GM12878 (cell line): ENCODE data around the gene RHBDF2. TPM values are rescaled to one million over a fixed set of nuclear protein-coding genes. Genes with fewer than 3 reads are reported as not detected.

ENCODE experiments used
- ATAC-seq: fragments of 200-7000 bp; cut with Tn5 transposase; 3 replicates; pipeline ENCODE4 v1.9.1; 2020; ENCODE audit warnings: mild to moderate bottlenecking, moderate library complexity
- BruUV-seq: library from RNA; stranded (reverse); fragments of 400-500 nt; replicated peaks from 2 replicates; lab custom pipeline; 2021; lab: Mats Ljungman, UMichigan
- CTCF ChIA-PET: fragments of 300-600 bp; sonication (Branson Sonifier 250); formaldehyde crosslinking; extraction: SDS; loops from one replicate; lab custom pipeline; 2021; ENCODE audit warnings: inconsistent platforms; lab: Yijun Ruan, JAX
- POLR2A ChIA-PET: fragments of 350-600 bp; formaldehyde crosslinking; extraction: SDS; loops from one replicate; lab custom pipeline; 2021; ENCODE audit warnings: inconsistent platforms; lab: Charles Lee
- RAD21 ChIA-PET: fragments of 300-600 bp; sonication (Branson Sonifier 250); formaldehyde crosslinking; loops from one replicate; lab custom pipeline; 2023; ENCODE audit warnings: antibody characterized with exemption; ENCODE audit not compliant: unreplicated experiment; lab: Charles Lee
- SMC1A ChIA-PET: fragments of 300-600 bp; sonication (Branson Sonifier 250); formaldehyde crosslinking; loops from one replicate; lab custom pipeline; 2023; ENCODE audit not compliant: unreplicated experiment, uncharacterized antibody; lab: Charles Lee
- DNase-seq: peaks from one replicate; pipeline ENCODE4 v3.0.0-alpha.2; 2011; ENCODE audit warnings: low read depth, low spot score
- FAIRE-seq: peaks from 3 replicates; lab custom pipeline; 2011; peaks lifted over from hg19 to GRCh38; lab: Jason Lieb, UNC
- H2AFZ ChIP-seq: 2 replicates; pipeline ENCODE4 v1.6.0; 2011; ENCODE audit warnings: low read depth, low read length, control low read depth; ENCODE audit not compliant: control insufficient read depth
- H3K27ac ChIP-seq: 2 replicates; pipeline ENCODE4 v1.5.1; 2011; ENCODE audit warnings: control low read depth; ENCODE audit not compliant: control insufficient read depth, insufficient read depth
- H3K27me3 ChIP-seq, 2 experiments: replicated peaks in 1 of 2; 2 replicates each; pipeline versions ENCODE4 v1.6.0 to v1.6.1; 2011; ENCODE audit warnings: low read length in 1 of 2; ENCODE audit not compliant: control insufficient read depth in 2 of 2, insufficient read depth in 2 of 2
- H3K36me3 ChIP-seq, 2 experiments: 2 replicates each; pipeline ENCODE4 v1.5.1; 2011; ENCODE audit warnings: low read length in 1 of 2; ENCODE audit not compliant: control insufficient read depth in 2 of 2, insufficient read depth in 2 of 2
- H3K4me1 ChIP-seq: 2 replicates; pipeline ENCODE4 v1.6.1; 2011; ENCODE audit warnings: mild to moderate bottlenecking, low read length, moderate library complexity, mixed read lengths; ENCODE audit not compliant: control insufficient read depth, insufficient read depth
- H3K4me2 ChIP-seq: 2 replicates; pipeline ENCODE4 v1.6.0; 2011; ENCODE audit warnings: control low read depth; ENCODE audit not compliant: control insufficient read depth, insufficient read depth
- H3K4me3 ChIP-seq: fragments of 200-600 bp; sonication (generic); 2 replicates; pipeline ENCODE4 v1.5.1; 2016
- H3K79me2 ChIP-seq: 2 replicates; pipeline ENCODE4 v1.6.0; 2011; ENCODE audit warnings: low read length; ENCODE audit not compliant: control insufficient read depth, insufficient read depth
- H3K9ac ChIP-seq: 2 replicates; pipeline ENCODE4 v1.8.0; 2011; ENCODE audit warnings: low read length, control low read depth, mixed read lengths; ENCODE audit not compliant: control insufficient read depth, insufficient read depth
- H3K9me3 ChIP-seq: replicated peaks from 3 replicates; pipeline ENCODE4 v1.5.1; 2011; ENCODE audit warnings: mild to moderate bottlenecking, low read length; ENCODE audit not compliant: control insufficient read depth, insufficient read depth
- H4K20me1 ChIP-seq: 2 replicates; pipeline ENCODE4 v1.6.0; 2011; ENCODE audit not compliant: control insufficient read depth, insufficient read depth
- CBX5 ChIP-seq: sonication (generic); IDR thresholded peaks from 2 replicates; pipeline ENCODE4 v1.6.1; 2016; ENCODE audit warnings: low read depth, moderate library complexity, mild to moderate bottlenecking, inconsistent platforms
- CREM ChIP-seq: IDR thresholded peaks from 2 replicates; pipeline ENCODE4 v1.6.1; 2014; ENCODE audit warnings: antibody characterized with exemption, low read depth
- CTCF ChIP-seq, 3 experiments: IDR thresholded peaks in 2 of 3; conservative IDR thresholded peaks in 1 of 3; 2 replicates each; pipeline ENCODE4 v1.5.1; 2011; ENCODE audit warnings: low read depth in 3 of 3, low read length in 3 of 3, mild to moderate bottlenecking in 3 of 3, control low read depth in 2 of 3, moderate library complexity in 2 of 3, inconsistent platforms in 1 of 3, mixed read lengths in 1 of 3; ENCODE audit not compliant: control insufficient read depth in 2 of 3, insufficient read depth in 1 of 3; ENCODE audit errors: extremely low read depth in 1 of 3
- NFYB ChIP-seq: IDR thresholded peaks from 2 replicates; pipeline ENCODE4 v1.6.1; 2011; ENCODE audit warnings: low read depth, mild to moderate bottlenecking, low read length, improper control_type of control experiment, moderate library complexity; ENCODE audit not compliant: insufficient read depth
- RAD21 ChIP-seq: IDR thresholded peaks from 2 replicates; pipeline ENCODE4 v1.6.1; 2011; ENCODE audit warnings: mild to moderate bottlenecking, low read depth, low read length, moderate library complexity; ENCODE audit not compliant: insufficient read depth
- SMC3 ChIP-seq: IDR thresholded peaks from 2 replicates; pipeline ENCODE4 v1.6.1; 2011; ENCODE audit warnings: low read length, improper control_type of control experiment, borderline replicate concordance
- YBX1 ChIP-seq: fragments of 450-650 bp; IDR thresholded peaks from 2 replicates; pipeline ENCODE4 v1.6.1; 2016; ENCODE audit warnings: antibody characterized with exemption
- ZBTB33 ChIP-seq: fragments of 450-650 bp; IDR thresholded peaks from 2 replicates; pipeline ENCODE4 v1.6.1; 2017; ENCODE audit warnings: mild to moderate bottlenecking
- WGBS: methylation state at CpG from one replicate; pipeline ENCODE4 v1.1.6; 2016; ENCODE audit warnings: low lambda C conversion rate; ENCODE audit not compliant: insufficient replicate concordance, insufficient coverage; ENCODE audit errors: missing lambda C conversion rate; 5-methylcytosine and 5-hydroxymethylcytosine counted together
- in situ Hi-C: fragments of 300-500 bp; cut with MboI; formaldehyde crosslinking; loops from 9 replicates; pipeline ENCODE4 v1.14.3; 2018; ENCODE audit warnings: mixed read lengths
- intact Hi-C: fragments of 100-400 bp; cut with micrococcal nuclease; formaldehyde crosslinking; loops from one replicate; pipeline ENCODE4 v1.14.2; 2022; ENCODE audit not compliant: unreplicated experiment
- polyA plus RNA-seq, 11 experiments: library from polyadenylated mRNA; depleted of rRNA in 4 of 11; unstranded in 6 of 11; stranded (reverse) in 5 of 11; fragments of >200 nt; fragmentation: Nextera tagmentation in 4 of 11; fragmentation: Illumina TruSeq in 1 of 11; extraction: Ambion mirVana in 4 of 11; extraction: Trizol in 1 of 11; gene quantifications; 1 replicate in 1 of 11; 2 replicates in 10 of 11; pipeline versions ENCODE4 v1.2.1 to v1.2.3, GENCODE V29; 2011 to 2016; ENCODE audit warnings: inconsistent platforms in 2 of 11, missing spikeins in 2 of 11, low read depth in 1 of 11
- total RNA-seq, 4 experiments: library from RNA; depleted of rRNA in 3 of 4; stranded (reverse); fragments of >200 nt in 3 of 4; fragmentation: Illumina TruSeq in 1 of 4; extraction: Trizol in 1 of 4; gene quantifications; 2 replicates each; pipeline versions ENCODE4 v1.2.1 to v1.2.3, GENCODE V29; 2013 to 2021

The RHBDF2 gene
- total and polyA plus RNA-seq, 10 of the 15 experiments (the other 5 are each of a cell fraction or from before 2014, with no cell fraction given): 0.97 to 43.0 (median 18.7) TPM

GRCh38 chr17:76474238-76474637 lies 27.0 kb downstream of the RHBDF2 start:
- Histone ChIP-seq H3K9ac (no peak overlapping the region), H3K4me1 (no peaks in the 10 kb centered on the region), H3K9me3 (no peaks in the 10 kb centered on the region), H3K27me3 (no peaks in the 10 kb centered on the region), H2AFZ (no peak overlapping the region), H3K4me2 (no peak overlapping the region), H3K27ac (no peak overlapping the region), H3K36me3 (peaks cover 6 to 13% of the 10 kb centered on the region in 2 experiments; a peak in 3 of 4 replicates), H3K79me2 (no peaks in the 10 kb centered on the region), H4K20me1 (no peaks in the 10 kb centered on the region), H3K4me3 (no peak overlapping the region)
- CTCF ChIA-PET: interaction anchor here (2.5 kb wide), 1 partner anchor 29 kb away, joined by 9 read pairs; no protein-coding TSS in a partner anchor
- POLR2A ChIA-PET: interaction anchor here (1.0 kb wide), 1 partner anchor 19 kb away, joined by 3 read pairs; no protein-coding TSS in a partner anchor
- BruUV-seq: no TSS peak
- SMC1A ChIA-PET: no interaction called here
- FAIRE-seq (no peak), DNase-seq (no peak), ATAC-seq (no peak)
- TF ChIP-seq CBX5: no peak
- intact Hi-C loops (no loop called here), in situ Hi-C loops (no loop called here)
- 88% methylated on average over 14 of the region's 14 CpGs for WGBS
- RAD21 ChIA-PET: interaction anchor here (1.0 to 1.8 kb wide), 3 partner anchors 18 to 37 kb away, joined by 4 to 8 read pairs (median 5); no protein-coding TSS in a partner anchor

GRCh38 chr17:76473541-76473985 lies 27.7 kb downstream of the RHBDF2 start:
- Histone ChIP-seq H3K27ac (no peak overlapping the region), H3K9me3 (no peaks in the 10 kb centered on the region), H3K27me3 (no peaks in the 10 kb centered on the region), H2AFZ (no peak overlapping the region), H3K79me2 (no peaks in the 10 kb centered on the region), H3K4me1 (no peaks in the 10 kb centered on the region), H3K4me2 (no peak overlapping the region), H3K9ac (no peak overlapping the region), H3K4me3 (no peak overlapping the region), H4K20me1 (no peaks in the 10 kb centered on the region), H3K36me3 (peaks cover 3 to 13% of the 10 kb centered on the region in 2 experiments; a peak in 3 of 4 replicates)
- ChIA-PET SMC1A (no interaction called here), CTCF (interaction anchor here (2.5 kb wide), 1 partner anchor 30 kb away, joined by 9 read pairs; no protein-coding TSS in a partner anchor), RAD21 (interaction anchor here (1.8 kb wide), 1 partner anchor 19 kb away, joined by 8 read pairs; no protein-coding TSS in a partner anchor), POLR2A (interaction anchor here (1.0 kb wide), 1 partner anchor 19 kb away, joined by 3 read pairs; no protein-coding TSS in a partner anchor)
- BruUV-seq: no TSS peak
- intact Hi-C loops: no loop called here
- in situ Hi-C loops: no loop called here
- 77% methylated on average over 18 of the region's 18 CpGs for WGBS
- ATAC-seq (peak; percentile 71), DNase-seq (no peak), FAIRE-seq (no peak)
- TF ChIP-seq ZBTB33: no peak
- peak; percentile 14 to 52 (median 32); a peak in 3 of 6 replicates for TF ChIP-seq CTCF (IDR thresholded peaks at IDR 0.05 in 2 of 3, conservative IDR thresholded peaks at IDR 0.05 in 1 of 3; ENCODE audit: control insufficient read depth in 2 of 3, extremely low read depth in 1 of 3, insufficient read depth in 1 of 3, low read depth in 3 of 3, low read length in 3 of 3)
- 0 out of 2 replicates have a peak, but pooled peaks have one; percentile 24 for TF ChIP-seq RAD21
- peak; percentile 43; the same call in 1 of the 2 replicates for TF ChIP-seq SMC3
- TF ChIP-seq CREM: no peak
- TF ChIP-seq YBX1: no peak
- TF ChIP-seq NFYB: no peak
